HL-60 (cell line): ENCODE data around the gene UBR4.

Experiments used
- POLR2AphosphoS5 ChIP-seq: IDR thresholded peaks from 2 replicates; pipeline ENCODE4 v1.6.1; 2012; ENCODE audit warnings: low read depth
- SPI1 ChIP-seq: IDR thresholded peaks from 2 replicates; pipeline ENCODE4 v1.6.1; 2012; ENCODE audit warnings: low read depth, mild to moderate bottlenecking, borderline replicate concordance
- TF ChIP-seq, protein P1 (sequence below): IDR thresholded peaks from one replicate; pipeline ENCODE4 v1.5.1; 2011; ENCODE audit warnings: low read length, control low read depth, inconsistent platforms; ENCODE audit not compliant: insufficient read depth
- TF ChIP-seq, protein P2 (sequence below): IDR thresholded peaks from 2 replicates; pipeline ENCODE4 v1.6.1; 2012; ENCODE audit warnings: low read depth; ENCODE audit not compliant: insufficient replicate concordance

DNA sequence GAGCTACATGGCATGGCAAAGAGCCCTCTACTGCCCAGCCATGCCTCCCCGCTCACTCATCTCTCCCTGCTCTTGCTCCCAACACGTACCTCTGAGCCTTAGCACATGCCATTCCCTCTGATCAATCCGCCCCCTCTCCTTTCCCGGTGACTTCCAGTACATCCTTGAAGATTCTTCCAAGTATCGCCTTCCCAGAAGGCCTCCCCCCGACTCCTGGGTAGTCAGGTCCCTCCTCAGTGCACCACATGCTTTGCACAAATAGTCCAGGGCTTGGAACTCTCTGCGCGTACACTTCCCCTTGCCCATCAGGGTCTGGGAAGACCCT lies 176.6 kb downstream of the UBR4 start:
- TF ChIP-seq, protein P1, sequence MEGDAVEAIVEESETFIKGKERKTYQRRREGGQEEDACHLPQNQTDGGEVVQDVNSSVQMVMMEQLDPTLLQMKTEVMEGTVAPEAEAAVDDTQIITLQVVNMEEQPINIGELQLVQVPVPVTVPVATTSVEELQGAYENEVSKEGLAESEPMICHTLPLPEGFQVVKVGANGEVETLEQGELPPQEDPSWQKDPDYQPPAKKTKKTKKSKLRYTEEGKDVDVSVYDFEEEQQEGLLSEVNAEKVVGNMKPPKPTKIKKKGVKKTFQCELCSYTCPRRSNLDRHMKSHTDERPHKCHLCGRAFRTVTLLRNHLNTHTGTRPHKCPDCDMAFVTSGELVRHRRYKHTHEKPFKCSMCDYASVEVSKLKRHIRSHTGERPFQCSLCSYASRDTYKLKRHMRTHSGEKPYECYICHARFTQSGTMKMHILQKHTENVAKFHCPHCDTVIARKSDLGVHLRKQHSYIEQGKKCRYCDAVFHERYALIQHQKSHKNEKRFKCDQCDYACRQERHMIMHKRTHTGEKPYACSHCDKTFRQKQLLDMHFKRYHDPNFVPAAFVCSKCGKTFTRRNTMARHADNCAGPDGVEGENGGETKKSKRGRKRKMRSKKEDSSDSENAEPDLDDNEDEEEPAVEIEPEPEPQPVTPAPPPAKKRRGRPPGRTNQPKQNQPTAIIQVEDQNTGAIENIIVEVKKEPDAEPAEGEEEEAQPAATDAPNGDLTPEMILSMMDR, result no peak
- TF ChIP-seq POLR2AphosphoS5, result no peak
- TF ChIP-seq, protein P2, sequence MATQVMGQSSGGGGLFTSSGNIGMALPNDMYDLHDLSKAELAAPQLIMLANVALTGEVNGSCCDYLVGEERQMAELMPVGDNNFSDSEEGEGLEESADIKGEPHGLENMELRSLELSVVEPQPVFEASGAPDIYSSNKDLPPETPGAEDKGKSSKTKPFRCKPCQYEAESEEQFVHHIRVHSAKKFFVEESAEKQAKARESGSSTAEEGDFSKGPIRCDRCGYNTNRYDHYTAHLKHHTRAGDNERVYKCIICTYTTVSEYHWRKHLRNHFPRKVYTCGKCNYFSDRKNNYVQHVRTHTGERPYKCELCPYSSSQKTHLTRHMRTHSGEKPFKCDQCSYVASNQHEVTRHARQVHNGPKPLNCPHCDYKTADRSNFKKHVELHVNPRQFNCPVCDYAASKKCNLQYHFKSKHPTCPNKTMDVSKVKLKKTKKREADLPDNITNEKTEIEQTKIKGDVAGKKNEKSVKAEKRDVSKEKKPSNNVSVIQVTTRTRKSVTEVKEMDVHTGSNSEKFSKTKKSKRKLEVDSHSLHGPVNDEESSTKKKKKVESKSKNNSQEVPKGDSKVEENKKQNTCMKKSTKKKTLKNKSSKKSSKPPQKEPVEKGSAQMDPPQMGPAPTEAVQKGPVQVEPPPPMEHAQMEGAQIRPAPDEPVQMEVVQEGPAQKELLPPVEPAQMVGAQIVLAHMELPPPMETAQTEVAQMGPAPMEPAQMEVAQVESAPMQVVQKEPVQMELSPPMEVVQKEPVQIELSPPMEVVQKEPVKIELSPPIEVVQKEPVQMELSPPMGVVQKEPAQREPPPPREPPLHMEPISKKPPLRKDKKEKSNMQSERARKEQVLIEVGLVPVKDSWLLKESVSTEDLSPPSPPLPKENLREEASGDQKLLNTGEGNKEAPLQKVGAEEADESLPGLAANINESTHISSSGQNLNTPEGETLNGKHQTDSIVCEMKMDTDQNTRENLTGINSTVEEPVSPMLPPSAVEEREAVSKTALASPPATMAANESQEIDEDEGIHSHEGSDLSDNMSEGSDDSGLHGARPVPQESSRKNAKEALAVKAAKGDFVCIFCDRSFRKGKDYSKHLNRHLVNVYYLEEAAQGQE, result no peak
- no peak for TF ChIP-seq SPI1
